Lower leg skin (tissue), 3 donors: ENCODE data around the gene DENR.

Experiments used
- CTCF ChIP-seq, 3 donors: fragments of 450-650 bp; IDR thresholded peaks; one replicate each; pipeline ENCODE4 v1.5.1; 2016; ENCODE audit warnings: antibody characterized with exemption in 3 of 3, mild to moderate bottlenecking in 3 of 3, moderate library complexity in 2 of 3
- POLR2A ChIP-seq, 2 donors: fragments of 450-650 bp; IDR thresholded peaks; one replicate each; pipeline ENCODE4 v1.6.1; 2016 to 2017; ENCODE audit warnings: antibody characterized with exemption in 2 of 2, mild to moderate bottlenecking in 1 of 2, moderate library complexity in 1 of 2

- TF ChIP-seq POLR2A (IDR thresholded peaks at IDR 0.05): peak in 1 of 2 donors; percentile 56
- TF ChIP-seq CTCF (IDR thresholded peaks at IDR 0.05): peak in 1 of 3 donors; percentile 87
These were observed at the start of gene DENR for GRCh38 chr12:122752464-122753318.
